Subcutaneous adipose tissue (tissue), 4 donors: Measurements from ENCODE around the gene SNAP47. TPM values are rescaled to one million over a fixed set of nuclear protein-coding genes. Genes with fewer than 3 reads are reported as not detected.

Experiments used
- CTCF ChIP-seq: fragments of 450-650 bp; IDR thresholded peaks from one replicate; pipeline ENCODE4 v1.5.1; 2016; ENCODE audit warnings: low read depth, mild to moderate bottlenecking, control low read depth, antibody characterized with exemption, moderate library complexity
- total RNA-seq, 4 donors: library from RNA; depleted of rRNA; stranded (reverse); fragments of >200 nt; gene quantifications; one replicate each; pipeline ENCODE4 v1.1.0, GENCODE V29; 2016

Gene SNAP47
- total RNA-seq, 4 donors from 2014 or later: 18.3 to 24.5 (median 22.6) TPM

GRCh38 chr1:227763246-227764018 is 28.2 kb downstream of the SNAP47 start:
- no peak for TF ChIP-seq CTCF

DNA sequence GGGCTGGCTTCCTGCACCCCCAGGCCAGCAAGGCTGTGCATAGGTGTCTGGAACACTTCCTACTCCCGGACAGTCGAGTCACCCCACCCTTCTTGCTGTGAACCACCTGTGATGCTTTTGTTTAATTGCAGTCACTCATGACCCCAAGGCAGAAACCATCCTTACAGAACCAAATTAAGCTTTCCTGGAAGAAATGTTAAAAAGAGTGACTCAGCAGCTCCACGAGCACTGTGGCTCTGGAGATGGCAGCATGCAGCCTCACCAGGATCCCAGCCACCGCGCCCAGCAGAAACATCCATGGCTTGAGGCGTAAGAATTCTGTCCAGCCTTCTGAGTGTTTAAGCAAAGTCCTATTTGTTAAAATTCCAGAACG is 28.8 kb downstream of the SNAP47 start:
- TF ChIP-seq CTCF: no peak

DNA sequence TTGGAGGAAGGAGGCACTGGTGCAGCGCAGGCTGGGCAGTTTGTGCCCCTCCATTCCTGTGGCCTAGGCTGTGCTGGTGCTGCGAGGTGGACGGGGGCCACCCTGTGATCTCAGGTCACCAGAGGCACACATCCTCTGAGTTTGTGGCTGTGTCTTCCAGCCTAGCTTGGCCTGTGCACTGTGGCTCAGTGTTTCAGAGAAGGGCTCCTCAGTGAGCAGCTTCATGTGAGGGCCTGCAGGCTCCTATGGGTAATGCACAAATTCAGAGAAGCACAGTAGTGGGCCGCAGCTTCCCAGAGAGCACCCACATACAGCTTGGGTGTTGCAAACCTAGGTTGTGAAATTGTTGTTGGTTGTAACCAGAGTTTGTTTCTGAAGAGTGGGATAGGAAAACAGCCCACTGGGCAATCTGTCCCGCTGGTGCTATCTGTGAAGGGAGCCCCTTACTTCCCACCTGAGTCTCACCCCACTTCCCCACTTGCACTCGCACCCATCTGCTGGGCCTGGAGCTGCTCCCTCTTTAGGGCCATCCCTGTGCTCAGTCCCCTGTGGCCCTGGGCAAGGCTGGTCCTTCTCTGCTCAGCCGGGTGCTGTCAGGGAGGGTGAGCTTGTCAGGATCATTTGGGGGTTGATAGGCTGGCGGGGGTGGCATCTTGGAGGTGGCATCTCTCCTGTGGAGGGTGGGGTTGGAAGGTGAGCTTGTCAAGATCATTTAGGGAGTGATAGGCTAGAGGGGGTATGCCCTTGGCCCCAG is 30.2 kb downstream of the SNAP47 start:
- TF ChIP-seq CTCF: no peak

- no peak for TF ChIP-seq CTCF
Measured at GRCh38 chr1:227766015-227766634, 30.9 kb downstream of the SNAP47 start.

DNA sequence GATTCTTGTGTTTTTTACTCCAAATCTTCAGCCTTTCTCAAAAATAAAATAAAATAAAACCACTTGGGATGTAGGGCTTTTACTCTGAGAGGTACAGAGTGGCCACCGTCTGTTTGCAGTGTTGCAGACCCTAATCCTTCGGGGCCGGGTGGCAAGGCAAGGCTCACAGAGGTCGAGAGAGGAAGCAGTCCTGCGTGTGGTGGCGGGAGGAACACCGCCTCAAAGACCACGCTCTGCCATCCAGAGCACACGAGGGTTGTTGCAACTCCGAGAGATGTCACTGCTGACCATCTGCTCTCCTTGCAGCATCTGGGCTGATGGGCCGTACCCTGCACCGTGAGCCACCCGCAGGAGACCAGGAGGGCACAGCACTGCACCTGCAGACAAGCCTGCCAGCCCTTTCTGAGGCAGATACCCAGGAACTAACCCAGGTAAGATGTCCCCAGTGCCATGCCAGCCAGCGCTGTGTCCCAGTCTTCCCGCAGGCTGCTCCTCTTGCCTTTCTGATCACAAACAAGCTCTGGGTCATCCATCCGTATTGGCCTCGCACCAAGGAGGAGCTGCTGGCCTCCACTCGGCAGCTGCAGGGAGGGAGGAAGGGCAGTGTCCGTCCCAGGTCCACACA is 31.5 kb downstream of the SNAP47 start:
- TF ChIP-seq CTCF: no peak

GRCh38 chr1:227767401-227768124 is 32.3 kb downstream of the SNAP47 start:
- no peak for TF ChIP-seq CTCF

GRCh38 chr1:227768125-227768439 is 32.8 kb downstream of the SNAP47 start:
- no peak for TF ChIP-seq CTCF
